Erythroblast (primary cell): ENCODE measurements around the gene NEB.

Experiments used
- GATA1 ChIP-seq: IDR thresholded peaks from 2 replicates; pipeline ENCODE4 v1.6.1; 2011; ENCODE audit warnings: low read depth, mild to moderate bottlenecking, control low read depth, low read length, moderate library complexity
- POLR2A ChIP-seq: IDR thresholded peaks from 2 replicates; pipeline ENCODE4 v1.6.1; 2011; ENCODE audit warnings: mild to moderate bottlenecking, low read length

DNA sequence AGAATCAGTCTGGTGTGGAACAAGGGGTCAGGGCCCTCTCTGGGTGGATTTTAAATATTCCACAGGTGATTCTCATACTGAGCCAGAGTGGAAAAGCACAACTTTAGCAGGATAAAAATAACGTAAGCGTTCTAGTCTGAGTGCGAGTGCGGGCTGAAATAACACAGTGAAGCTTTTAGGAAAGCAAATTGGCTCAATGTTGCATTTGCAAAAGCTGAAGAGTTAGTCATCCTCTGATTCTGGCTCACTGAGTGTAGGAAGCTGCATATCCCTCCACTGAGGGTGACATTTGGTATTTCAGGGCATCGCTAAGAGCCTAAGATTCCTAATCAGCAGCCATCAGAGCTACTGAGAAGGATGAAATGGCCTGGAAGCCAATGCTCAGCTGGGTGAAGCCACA is 189.8 kb downstream of the NEB start:
- no peak for TF ChIP-seq POLR2A
- TF ChIP-seq GATA1: no peak
